NB4 (cell line): ENCODE results near the gene HNF1B.
"Not testable (repeated sequence)": the region's sequence is repeated elsewhere in the genome, so short reads cannot be mapped to it uniquely, and the experiment has no call there.

ENCODE experiments used
- DNase-seq: peaks from one replicate; pipeline ENCODE4 v3.0.0; 2010; ENCODE audit warnings: low read depth
- H3K4me3 ChIP-seq: one replicate; pipeline ENCODE4 v1.5.1; 2011; ENCODE audit warnings: mild to moderate bottlenecking, low read depth, low read length, moderate library complexity
- MAX ChIP-seq: IDR thresholded peaks from 2 replicates; pipeline ENCODE4 v1.6.1; 2011; ENCODE audit warnings: low read depth, low read length
- MYC ChIP-seq: IDR thresholded peaks from 2 replicates; pipeline ENCODE4 v1.6.1; 2011; ENCODE audit warnings: low read depth, low read length
- POLR2A ChIP-seq: IDR thresholded peaks from 2 replicates; pipeline ENCODE4 v1.6.1; 2011; ENCODE audit warnings: mild to moderate bottlenecking; ENCODE audit not compliant: insufficient read length; ENCODE audit errors: extremely low read depth
- TF ChIP-seq, protein P1 (sequence below): IDR thresholded peaks from one replicate; pipeline ENCODE4 v1.5.1; 2012; ENCODE audit warnings: low read depth, low read length

The HNF1B gene

GRCh38 chr17:37694734-37695133 lies 50.1 kb downstream of the HNF1B start:
- TF ChIP-seq MAX = no peak
- TF ChIP-seq MYC = no peak
- TF ChIP-seq POLR2A = no peak
- no peak overlapping the region for H3K4me3 ChIP-seq
- no peak for DNase-seq

- no peak for DNase-seq
- TF ChIP-seq, protein P1, sequence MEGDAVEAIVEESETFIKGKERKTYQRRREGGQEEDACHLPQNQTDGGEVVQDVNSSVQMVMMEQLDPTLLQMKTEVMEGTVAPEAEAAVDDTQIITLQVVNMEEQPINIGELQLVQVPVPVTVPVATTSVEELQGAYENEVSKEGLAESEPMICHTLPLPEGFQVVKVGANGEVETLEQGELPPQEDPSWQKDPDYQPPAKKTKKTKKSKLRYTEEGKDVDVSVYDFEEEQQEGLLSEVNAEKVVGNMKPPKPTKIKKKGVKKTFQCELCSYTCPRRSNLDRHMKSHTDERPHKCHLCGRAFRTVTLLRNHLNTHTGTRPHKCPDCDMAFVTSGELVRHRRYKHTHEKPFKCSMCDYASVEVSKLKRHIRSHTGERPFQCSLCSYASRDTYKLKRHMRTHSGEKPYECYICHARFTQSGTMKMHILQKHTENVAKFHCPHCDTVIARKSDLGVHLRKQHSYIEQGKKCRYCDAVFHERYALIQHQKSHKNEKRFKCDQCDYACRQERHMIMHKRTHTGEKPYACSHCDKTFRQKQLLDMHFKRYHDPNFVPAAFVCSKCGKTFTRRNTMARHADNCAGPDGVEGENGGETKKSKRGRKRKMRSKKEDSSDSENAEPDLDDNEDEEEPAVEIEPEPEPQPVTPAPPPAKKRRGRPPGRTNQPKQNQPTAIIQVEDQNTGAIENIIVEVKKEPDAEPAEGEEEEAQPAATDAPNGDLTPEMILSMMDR = no peak
- TF ChIP-seq MYC = no peak
- TF ChIP-seq MAX = no peak
- no peak for TF ChIP-seq POLR2A
- no peak overlapping the region for H3K4me3 ChIP-seq
These were observed 51.5 kb downstream of the HNF1B start for GRCh38 chr17:37693328-37693727.

- H3K4me3 ChIP-seq = no peak overlapping the region
- DNase-seq = no peak
- TF ChIP-seq MAX (no peak), MYC (no peak), POLR2A (no peak)
- TF ChIP-seq, protein P1 = no peak
These were observed 53.1 kb downstream of the HNF1B start for GRCh38 chr17:37691807-37692206.

- DNase-seq = no peak
- no peak overlapping the region for H3K4me3 ChIP-seq
These were observed 55.5 kb downstream of the HNF1B start for GRCh38 chr17:37689317-37689716.

DNA sequence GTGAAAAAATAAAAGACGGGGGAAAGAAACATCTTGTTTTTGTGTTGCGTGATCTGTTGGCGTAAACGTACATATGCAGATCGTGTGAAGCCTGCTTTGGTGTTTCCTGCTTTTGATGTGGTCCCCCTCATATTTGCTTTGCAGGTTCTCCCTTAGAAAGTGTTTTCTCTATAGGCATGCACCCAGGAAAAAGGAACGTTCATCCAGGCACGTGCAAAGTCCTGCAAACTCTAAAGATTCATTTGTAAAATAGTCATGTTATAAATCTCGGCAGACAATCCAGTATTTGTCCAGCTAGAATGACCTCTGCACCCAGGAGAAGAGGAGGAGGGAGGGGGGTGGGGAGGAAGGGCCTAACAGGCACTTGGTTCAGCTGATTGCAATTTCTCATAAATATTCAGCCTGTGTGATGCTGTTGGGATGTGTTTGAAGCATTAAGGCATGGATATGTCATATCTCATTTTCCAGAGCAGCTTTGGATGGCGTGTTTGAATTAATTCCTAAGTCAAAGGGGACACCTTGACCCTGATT lies 61.3 kb downstream of the HNF1B start:
- TF ChIP-seq MYC = no peak
- TF ChIP-seq MAX = no peak
- TF ChIP-seq, protein P1 = no peak
- TF ChIP-seq POLR2A = no peak
- no peak overlapping the region for H3K4me3 ChIP-seq
- no peak for DNase-seq

More at GRCh38 chr17:37689317-37689716, 55.5 kb downstream of the HNF1B start:
- TF ChIP-seq MYC (no peak), MAX (no peak), POLR2A (no peak)
- TF ChIP-seq, protein P1 = no peak

DNA sequence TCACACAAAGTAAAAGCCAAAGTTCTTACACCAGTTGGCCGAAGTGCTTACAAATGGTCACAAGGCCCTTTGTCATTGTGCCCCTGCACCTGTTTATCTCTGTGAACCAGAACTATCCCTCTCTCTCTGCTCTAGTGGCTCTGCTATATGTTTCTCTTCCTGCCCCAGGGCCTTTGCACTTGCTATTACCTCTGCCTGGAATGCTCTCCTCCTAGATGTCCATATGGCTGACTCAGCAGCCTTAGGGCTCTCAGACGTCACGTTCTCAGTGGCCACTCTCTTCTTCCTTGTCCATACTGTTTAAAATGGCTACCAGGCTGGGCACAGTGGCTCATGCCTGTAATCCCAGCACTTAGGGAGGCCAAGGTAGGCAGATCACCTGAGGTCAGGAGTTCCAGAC lies 62.9 kb downstream of the HNF1B start:
- no peak for TF ChIP-seq MYC
- TF ChIP-seq MAX = no peak
- no peak for TF ChIP-seq POLR2A
- TF ChIP-seq, protein P1 = no peak
- H3K4me3 ChIP-seq = no peak overlapping the region
- DNase-seq = no peak

DNA sequence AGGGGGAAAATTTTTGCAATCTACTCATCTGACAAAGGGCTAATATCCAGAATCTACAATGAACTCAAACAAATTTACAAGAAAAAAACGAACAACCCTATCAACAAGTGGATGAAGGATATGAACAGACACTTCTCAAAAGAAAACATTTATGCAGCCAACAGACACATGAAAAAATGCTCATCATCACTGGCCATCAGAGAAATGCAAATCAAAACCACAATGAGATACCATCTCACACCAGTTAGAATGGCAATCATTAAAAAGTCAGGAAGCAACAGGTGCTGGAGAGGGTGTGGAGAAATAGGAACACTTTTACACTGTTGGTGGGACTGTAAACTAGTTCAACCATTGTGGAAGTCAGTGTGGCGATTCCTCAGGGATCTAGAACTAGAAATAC lies 64.9 kb downstream of the HNF1B start:
- DNase-seq, H3K4me3 ChIP-seq: not testable (repeated sequence)
